SK-N-SH (cell line): ENCODE data around the gene SAP30BP. TPM values are rescaled to one million over a fixed set of nuclear protein-coding genes. Genes with fewer than 3 reads are reported as not detected.

Experiments
- CTCF ChIA-PET: fragments of 300-600, 350-600 bp; formaldehyde crosslinking; extraction: SDS; loops from one replicate; lab custom pipeline; 2021; lab: Yijun Ruan, JAX
- POLR2A ChIA-PET: fragments of 350-600 bp; sonication (Branson Sonifier 250); formaldehyde crosslinking; extraction: SDS; loops from one replicate; lab custom pipeline; 2020; ENCODE audit warnings: antibody characterized with exemption, inconsistent platforms; lab: Yijun Ruan, JAX
- DNase-seq: peaks from one replicate; pipeline ENCODE4 v3.0.0; 2012
- H2AFZ ChIP-seq: fragments of 200-600 bp; sonication (generic); 2 replicates; pipeline ENCODE4 v1.8.1; 2016; ENCODE audit warnings: antibody characterized with exemption, mild to moderate bottlenecking, low read depth
- H3F3A ChIP-seq: fragments of 200-600 bp; sonication (generic); replicated peaks from 2 replicates; pipeline ENCODE3; 2016; ENCODE audit warnings: antibody characterized with exemption, mild to moderate bottlenecking; ENCODE audit not compliant: insufficient read depth
- H3K27ac ChIP-seq, 2 experiments: fragments of 200-500 bp in 1 of 2; fragments of 200-600 bp in 1 of 2; sonication (Bioruptor generic) in 1 of 2; sonication (generic), shearing (Covaris generic) in 1 of 2; 2 replicates each; pipeline versions ENCODE4 v1.5.1 to v1.6.1; 2014 to 2016; ENCODE audit warnings: low read depth in 2 of 2, inconsistent platforms in 1 of 2, low read length in 1 of 2, mild to moderate bottlenecking in 1 of 2, mixed read lengths in 1 of 2
- H3K27me3 ChIP-seq: fragments of 200-600 bp; sonication (generic), shearing (Covaris generic); 2 replicates; pipeline ENCODE4 v1.6.1; 2016; ENCODE audit warnings: mixed run types; ENCODE audit not compliant: insufficient read depth
- H3K36me3 ChIP-seq, 2 experiments: fragments of 200-500 bp in 1 of 2; fragments of 200-600 bp in 1 of 2; sonication (Bioruptor generic) in 1 of 2; sonication (generic) in 1 of 2; replicated peaks in 1 of 2; 2 replicates each; pipeline versions ENCODE3 to v1.5.1; 2014 to 2016; ENCODE audit warnings: low read length in 1 of 2, mild to moderate bottlenecking in 1 of 2; ENCODE audit not compliant: insufficient read depth in 2 of 2, control insufficient read depth in 1 of 2
- H3K4me1 ChIP-seq, 2 experiments: fragments of 200-500 bp in 1 of 2; fragments of 200-600 bp in 1 of 2; sonication (Bioruptor generic) in 1 of 2; sonication (generic), shearing (Covaris generic) in 1 of 2; 2 replicates each; pipeline versions ENCODE4 v1.5.1 to v1.6.1; 2014 to 2016; ENCODE audit warnings: low read depth in 1 of 2, low read length in 1 of 2, mixed run types in 1 of 2; ENCODE audit not compliant: insufficient read depth in 2 of 2, control insufficient read depth in 1 of 2
- H3K4me2 ChIP-seq: fragments of 200-600 bp; sonication (generic), shearing (Covaris generic); 2 replicates; pipeline ENCODE4 v1.6.1; 2017; ENCODE audit warnings: mixed run types
- H3K4me3 ChIP-seq, 2 experiments: fragments of 200-500 bp in 1 of 2; fragments of 200-600 bp in 1 of 2; sonication (Bioruptor generic) in 1 of 2; sonication (generic), shearing (Covaris generic) in 1 of 2; 2 replicates each; pipeline versions ENCODE4 v1.5.1 to v1.8.1; 2014 to 2016; ENCODE audit warnings: low read depth in 2 of 2, inconsistent platforms in 1 of 2, low read length in 1 of 2, mild to moderate bottlenecking in 1 of 2, mixed read lengths in 1 of 2, moderate library complexity in 1 of 2
- H3K79me2 ChIP-seq: fragments of 200-600 bp; sonication (generic); 2 replicates; pipeline ENCODE4 v1.8.1; 2017; ENCODE audit warnings: mild to moderate bottlenecking; ENCODE audit not compliant: insufficient read depth
- H3K9ac ChIP-seq: fragments of 200-600 bp; sonication (generic); 2 replicates; pipeline ENCODE4 v1.6.1; 2017; ENCODE audit warnings: mixed run types
- H3K9me2 ChIP-seq: fragments of 200-600 bp; sonication (generic); 2 replicates; pipeline ENCODE4 v1.6.1; 2017; ENCODE audit warnings: mixed run types
- H3K9me3 ChIP-seq: fragments of 200-600 bp; sonication (generic); 2 replicates; pipeline ENCODE4 v1.6.1; 2017; ENCODE audit warnings: mixed run types, mild to moderate bottlenecking, moderate library complexity
- H4K20me1 ChIP-seq: fragments of 200-600 bp; sonication (generic); 2 replicates; pipeline ENCODE4 v1.6.1; 2017; ENCODE audit warnings: mild to moderate bottlenecking, mixed run types; ENCODE audit not compliant: insufficient read depth
- CHD2 ChIP-seq: fragments of 150-350 bp; IDR thresholded peaks from 2 replicates; pipeline ENCODE4 v1.6.1; 2018; ENCODE audit warnings: low read length; ENCODE audit not compliant: partially characterized antibody
- ELF1 ChIP-seq: IDR thresholded peaks from 2 replicates; pipeline ENCODE4 v1.4.0; 2012
- EP300 ChIP-seq, 2 experiments: IDR thresholded peaks; 2 replicates each; pipeline versions ENCODE4 v1.4.0 to v1.6.1; 2012; ENCODE audit warnings: borderline replicate concordance in 1 of 2, low read depth in 1 of 2, low read length in 1 of 2
- FOSL2 ChIP-seq: IDR thresholded peaks from 2 replicates; pipeline ENCODE4 v1.4.0; 2012; ENCODE audit warnings: low read depth, mild to moderate bottlenecking, moderate library complexity, borderline replicate concordance
- FOXJ3 ChIP-seq: sonication (generic); formaldehyde crosslinking; IDR thresholded peaks from 2 replicates; pipeline ENCODE4 v1.5.1; 2020; ENCODE audit warnings: mild to moderate bottlenecking, missing genetic modification reagents
- GABPA ChIP-seq: IDR thresholded peaks from 2 replicates; pipeline ENCODE4 v1.4.0; 2012; ENCODE audit warnings: low read depth, mild to moderate bottlenecking
- GATA2 ChIP-seq: sonication (generic); formaldehyde crosslinking; IDR thresholded peaks from 2 replicates; pipeline ENCODE4 v1.5.0; 2020; ENCODE audit warnings: mild to moderate bottlenecking, missing genetic modification reagents
- JUND ChIP-seq: IDR thresholded peaks from 2 replicates; pipeline ENCODE4 v1.4.0; 2012
- MEF2A ChIP-seq: IDR thresholded peaks from 2 replicates; pipeline ENCODE4 v1.4.0; 2012; ENCODE audit warnings: low read depth, borderline replicate concordance
- NFIC ChIP-seq: IDR thresholded peaks from 2 replicates; pipeline ENCODE4 v1.4.0; 2012; ENCODE audit warnings: borderline replicate concordance
- NRF1 ChIP-seq: IDR thresholded peaks from 2 replicates; pipeline ENCODE4 v1.6.1; 2012; ENCODE audit warnings: low read depth, mild to moderate bottlenecking, low read length
- RAD21 ChIP-seq: IDR thresholded peaks from 2 replicates; pipeline ENCODE4 v1.6.1; 2012; ENCODE audit warnings: mild to moderate bottlenecking, low read length
- TEAD4 ChIP-seq: IDR thresholded peaks from 2 replicates; pipeline ENCODE4 v1.4.0; 2012; ENCODE audit warnings: mild to moderate bottlenecking, borderline replicate concordance; ENCODE audit not compliant: insufficient read depth
- YY1 ChIP-seq: IDR thresholded peaks from 2 replicates; pipeline ENCODE4 v1.4.0; 2012; ENCODE audit warnings: low read depth, mild to moderate bottlenecking
- WGBS: methylation state at CpG from one replicate; pipeline ENCODE4 v1.1.6; 2017; ENCODE audit warnings: low lambda C conversion rate; 5-methylcytosine and 5-hydroxymethylcytosine counted together
- polyA plus RNA-seq, 3 experiments: library from polyadenylated mRNA; depleted of rRNA; stranded (reverse); fragments of >200 nt; gene quantifications; 2 replicates each; pipeline ENCODE4 v1.2.3, GENCODE V29; 2012
- TF ChIP-seq, protein P1 (sequence below): fragments of 200-600 bp; sonication (generic); IDR thresholded peaks from 2 replicates; pipeline ENCODE4 v1.6.1; 2017; ENCODE audit warnings: antibody characterized with exemption, mild to moderate bottlenecking, moderate library complexity
- TF ChIP-seq, protein P2 (sequence below): IDR thresholded peaks from 2 replicates; pipeline ENCODE4 v1.6.1; 2012; ENCODE audit warnings: mild to moderate bottlenecking, low read depth, low read length, moderate library complexity
- TF ChIP-seq, protein P3 (sequence below): IDR thresholded peaks from 2 replicates; pipeline ENCODE4 v1.4.0; 2012; ENCODE audit warnings: low read depth, borderline replicate concordance
- TF ChIP-seq, protein P4 (sequence below): fragments of 150-350 bp; IDR thresholded peaks from 2 replicates; pipeline ENCODE4 v1.6.1; 2017; ENCODE audit warnings: antibody characterized with exemption, low read length, low read depth, borderline replicate concordance

SAP30BP gene
- polyA plus RNA-seq, 1 of the 3 experiments (the other 2 are of a cell fraction), result 158 TPM

GRCh38 chr17:75637143-75637538 lies 30.0 kb upstream of the SAP30BP start:
- Histone ChIP-seq H3K27me3 (no peaks in the 10 kb centered on the region), H3K4me2 (no peak overlapping the region), H3K9me2 (no peaks in the 10 kb centered on the region), H3K4me3 (no peak overlapping the region), H3K4me1 (peaks cover 12 to 15% of the 10 kb centered on the region in 2 experiments; a peak in 3 of 4 replicates), H3K79me2 (no peaks in the 10 kb centered on the region), H4K20me1 (peaks cover 18% of the 10 kb centered on the region), H3K36me3 (peaks cover 0 to 36% of the 10 kb centered on the region in 2 experiments), H3K9me3 (no peaks in the 10 kb centered on the region), H3K9ac (no peak overlapping the region), H3F3A (peaks cover 3% of the 10 kb centered on the region), H3K27ac (no peak overlapping the region), H2AFZ (no peak overlapping the region)
- TF ChIP-seq FOXJ3 (no peak), GABPA (no peak), TEAD4 (no peak), EP300 (IDR thresholded peaks at IDR 0.05; ENCODE audit: borderline replicate concordance in 1 of 2, low read depth in 1 of 2, low read length in 1 of 2) (no peak), JUND (no peak), CHD2 (no peak), NFIC (no peak), FOSL2 (no peak), YY1 (no peak), RAD21 (no peak), ELF1 (no peak), NRF1 (no peak), GATA2 (CRISPR knock-in tag) (no peak), MEF2A (no peak)
- TF ChIP-seq, protein P1, sequence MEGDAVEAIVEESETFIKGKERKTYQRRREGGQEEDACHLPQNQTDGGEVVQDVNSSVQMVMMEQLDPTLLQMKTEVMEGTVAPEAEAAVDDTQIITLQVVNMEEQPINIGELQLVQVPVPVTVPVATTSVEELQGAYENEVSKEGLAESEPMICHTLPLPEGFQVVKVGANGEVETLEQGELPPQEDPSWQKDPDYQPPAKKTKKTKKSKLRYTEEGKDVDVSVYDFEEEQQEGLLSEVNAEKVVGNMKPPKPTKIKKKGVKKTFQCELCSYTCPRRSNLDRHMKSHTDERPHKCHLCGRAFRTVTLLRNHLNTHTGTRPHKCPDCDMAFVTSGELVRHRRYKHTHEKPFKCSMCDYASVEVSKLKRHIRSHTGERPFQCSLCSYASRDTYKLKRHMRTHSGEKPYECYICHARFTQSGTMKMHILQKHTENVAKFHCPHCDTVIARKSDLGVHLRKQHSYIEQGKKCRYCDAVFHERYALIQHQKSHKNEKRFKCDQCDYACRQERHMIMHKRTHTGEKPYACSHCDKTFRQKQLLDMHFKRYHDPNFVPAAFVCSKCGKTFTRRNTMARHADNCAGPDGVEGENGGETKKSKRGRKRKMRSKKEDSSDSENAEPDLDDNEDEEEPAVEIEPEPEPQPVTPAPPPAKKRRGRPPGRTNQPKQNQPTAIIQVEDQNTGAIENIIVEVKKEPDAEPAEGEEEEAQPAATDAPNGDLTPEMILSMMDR, result no peak
- TF ChIP-seq, protein P2, sequence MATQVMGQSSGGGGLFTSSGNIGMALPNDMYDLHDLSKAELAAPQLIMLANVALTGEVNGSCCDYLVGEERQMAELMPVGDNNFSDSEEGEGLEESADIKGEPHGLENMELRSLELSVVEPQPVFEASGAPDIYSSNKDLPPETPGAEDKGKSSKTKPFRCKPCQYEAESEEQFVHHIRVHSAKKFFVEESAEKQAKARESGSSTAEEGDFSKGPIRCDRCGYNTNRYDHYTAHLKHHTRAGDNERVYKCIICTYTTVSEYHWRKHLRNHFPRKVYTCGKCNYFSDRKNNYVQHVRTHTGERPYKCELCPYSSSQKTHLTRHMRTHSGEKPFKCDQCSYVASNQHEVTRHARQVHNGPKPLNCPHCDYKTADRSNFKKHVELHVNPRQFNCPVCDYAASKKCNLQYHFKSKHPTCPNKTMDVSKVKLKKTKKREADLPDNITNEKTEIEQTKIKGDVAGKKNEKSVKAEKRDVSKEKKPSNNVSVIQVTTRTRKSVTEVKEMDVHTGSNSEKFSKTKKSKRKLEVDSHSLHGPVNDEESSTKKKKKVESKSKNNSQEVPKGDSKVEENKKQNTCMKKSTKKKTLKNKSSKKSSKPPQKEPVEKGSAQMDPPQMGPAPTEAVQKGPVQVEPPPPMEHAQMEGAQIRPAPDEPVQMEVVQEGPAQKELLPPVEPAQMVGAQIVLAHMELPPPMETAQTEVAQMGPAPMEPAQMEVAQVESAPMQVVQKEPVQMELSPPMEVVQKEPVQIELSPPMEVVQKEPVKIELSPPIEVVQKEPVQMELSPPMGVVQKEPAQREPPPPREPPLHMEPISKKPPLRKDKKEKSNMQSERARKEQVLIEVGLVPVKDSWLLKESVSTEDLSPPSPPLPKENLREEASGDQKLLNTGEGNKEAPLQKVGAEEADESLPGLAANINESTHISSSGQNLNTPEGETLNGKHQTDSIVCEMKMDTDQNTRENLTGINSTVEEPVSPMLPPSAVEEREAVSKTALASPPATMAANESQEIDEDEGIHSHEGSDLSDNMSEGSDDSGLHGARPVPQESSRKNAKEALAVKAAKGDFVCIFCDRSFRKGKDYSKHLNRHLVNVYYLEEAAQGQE, result no peak
- TF ChIP-seq, protein P3, sequence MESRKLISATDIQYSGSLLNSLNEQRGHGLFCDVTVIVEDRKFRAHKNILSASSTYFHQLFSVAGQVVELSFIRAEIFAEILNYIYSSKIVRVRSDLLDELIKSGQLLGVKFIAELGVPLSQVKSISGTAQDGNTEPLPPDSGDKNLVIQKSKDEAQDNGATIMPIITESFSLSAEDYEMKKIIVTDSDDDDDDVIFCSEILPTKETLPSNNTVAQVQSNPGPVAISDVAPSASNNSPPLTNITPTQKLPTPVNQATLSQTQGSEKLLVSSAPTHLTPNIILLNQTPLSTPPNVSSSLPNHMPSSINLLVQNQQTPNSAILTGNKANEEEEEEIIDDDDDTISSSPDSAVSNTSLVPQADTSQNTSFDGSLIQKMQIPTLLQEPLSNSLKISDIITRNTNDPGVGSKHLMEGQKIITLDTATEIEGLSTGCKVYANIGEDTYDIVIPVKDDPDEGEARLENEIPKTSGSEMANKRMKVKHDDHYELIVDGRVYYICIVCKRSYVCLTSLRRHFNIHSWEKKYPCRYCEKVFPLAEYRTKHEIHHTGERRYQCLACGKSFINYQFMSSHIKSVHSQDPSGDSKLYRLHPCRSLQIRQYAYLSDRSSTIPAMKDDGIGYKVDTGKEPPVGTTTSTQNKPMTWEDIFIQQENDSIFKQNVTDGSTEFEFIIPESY, result no peak
- TF ChIP-seq, protein P4, sequence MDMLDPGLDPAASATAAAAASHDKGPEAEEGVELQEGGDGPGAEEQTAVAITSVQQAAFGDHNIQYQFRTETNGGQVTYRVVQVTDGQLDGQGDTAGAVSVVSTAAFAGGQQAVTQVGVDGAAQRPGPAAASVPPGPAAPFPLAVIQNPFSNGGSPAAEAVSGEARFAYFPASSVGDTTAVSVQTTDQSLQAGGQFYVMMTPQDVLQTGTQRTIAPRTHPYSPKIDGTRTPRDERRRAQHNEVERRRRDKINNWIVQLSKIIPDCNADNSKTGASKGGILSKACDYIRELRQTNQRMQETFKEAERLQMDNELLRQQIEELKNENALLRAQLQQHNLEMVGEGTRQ, result no peak
- CTCF ChIA-PET, result interaction anchor here (0.7 to 37.9 kb wide), 7 partner anchors 10 to 114 kb away, joined by 3 to 1370 read pairs (median 10); partner anchors contain the start of genes GALK1, RECQL5, SAP30BP and SMIM5
- POLR2A ChIA-PET, result interaction anchor here (1.1 kb wide), 1 partner anchor 24 kb away, joined by 4 read pairs; no protein-coding TSS in a partner anchor
- no peak for DNase-seq
- 86% methylated on average over 13 of the region's 13 CpGs for WGBS
